Stimulated activated CD4-positive, alpha-beta T cell treated with anti-CD3 and anti-CD28 coated beads, Interleukin-12 subunit alpha, Interleukin-12 subunit beta, amount 100 ng/mL, for 48 hours (primary cell): ENCODE data around the gene TRIM40.
"Not testable (repeated sequence)": the region's sequence is repeated elsewhere in the genome, so short reads cannot be mapped to it uniquely, and the experiment has no call there.

ENCODE experiments used
- DNase-seq, 3 donors: peaks; one replicate each; pipeline ENCODE4 v3.0.0-alpha.2; 2020; ENCODE audit warnings: low read depth in 2 of 3, low spot score in 1 of 3

TRIM40 gene

DNA sequence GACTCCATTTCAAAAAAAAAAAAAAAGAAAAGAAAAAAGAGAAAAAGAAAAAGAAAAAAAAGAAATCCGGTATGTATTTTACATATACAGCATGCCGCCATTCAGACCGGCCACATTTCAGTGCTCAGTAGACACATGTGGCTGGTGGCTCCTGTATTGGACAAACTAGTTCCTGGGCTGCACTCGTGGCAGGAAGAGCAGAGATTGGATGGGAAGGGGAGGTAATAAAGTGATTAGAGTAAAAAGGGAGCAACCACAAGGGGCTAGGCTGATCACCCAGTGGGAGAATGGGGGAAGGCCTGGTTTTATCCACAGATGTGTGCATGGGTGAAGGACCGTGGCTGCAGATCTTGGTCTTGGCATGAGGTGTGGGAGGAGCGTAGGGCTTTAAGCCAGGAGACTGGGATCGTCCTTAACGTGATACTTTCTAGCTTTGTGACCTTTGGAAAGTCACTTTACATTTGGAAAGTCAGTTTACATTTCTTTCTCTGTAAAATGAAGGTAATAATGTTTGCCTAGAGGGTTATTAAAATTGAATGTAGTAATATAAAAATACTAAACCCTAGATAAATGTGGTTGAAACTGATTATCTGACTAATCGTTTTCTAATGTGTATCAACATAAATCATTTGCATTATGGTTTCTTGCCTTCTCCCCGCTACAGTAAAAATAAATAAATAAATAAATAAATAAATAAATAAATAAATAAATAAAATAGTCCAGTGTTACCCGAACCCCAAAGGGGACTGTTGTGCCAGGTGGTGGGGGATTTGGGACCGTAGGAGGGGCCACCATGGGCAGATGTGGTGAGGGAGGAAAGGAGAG, 26.5 kb downstream of the TRIM40 start:
- no peak for DNase-seq

DNA sequence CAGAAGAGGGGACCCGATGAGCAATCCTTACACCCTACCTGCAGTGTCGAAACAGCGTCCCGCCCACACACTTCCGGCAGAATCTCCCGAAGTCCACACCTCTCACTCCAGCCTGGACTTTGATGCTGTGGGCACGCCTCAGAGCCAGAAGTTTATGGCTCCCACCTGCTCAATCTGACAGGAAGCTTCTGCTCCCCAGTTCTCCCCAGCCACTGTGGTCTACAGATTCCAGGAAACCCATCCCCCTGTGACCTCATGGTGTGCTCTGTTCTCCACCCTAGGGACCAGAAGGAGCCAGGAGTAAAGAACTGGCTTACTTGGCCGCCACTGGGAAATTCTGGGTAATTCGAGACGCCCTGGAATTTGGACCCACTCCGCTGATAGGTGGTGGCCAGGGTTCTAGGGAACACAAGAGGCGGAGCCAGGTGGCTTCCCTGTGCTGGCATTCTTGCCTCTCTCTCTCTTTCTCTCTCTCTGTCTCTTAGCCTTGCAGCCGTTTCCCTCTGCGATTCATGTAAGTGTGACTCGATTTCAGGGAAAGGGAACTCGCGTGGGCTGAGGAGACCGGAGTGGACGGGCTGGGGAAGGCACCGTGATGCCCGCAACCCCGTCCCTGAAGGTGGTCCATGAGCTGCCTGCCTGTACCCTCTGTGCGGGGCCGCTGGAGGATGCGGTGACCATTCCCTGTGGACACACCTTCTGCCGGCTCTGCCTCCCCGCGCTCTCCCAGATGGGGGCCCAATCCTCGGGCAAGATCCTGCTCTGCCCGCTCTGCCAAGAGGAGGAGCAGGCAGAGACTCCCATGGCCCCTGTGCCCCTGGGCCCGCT, 27.4 kb downstream of the TRIM40 start, which contains the start of gene TRIM15:
TSS of gene TRIM15 (plus strand) at position 457 of the 828 bp plus-strand sequence. CDS start at position 596, 139 bp downstream.
- DNase-seq = peak; percentile 44 to 61 (median 53)

DNA sequence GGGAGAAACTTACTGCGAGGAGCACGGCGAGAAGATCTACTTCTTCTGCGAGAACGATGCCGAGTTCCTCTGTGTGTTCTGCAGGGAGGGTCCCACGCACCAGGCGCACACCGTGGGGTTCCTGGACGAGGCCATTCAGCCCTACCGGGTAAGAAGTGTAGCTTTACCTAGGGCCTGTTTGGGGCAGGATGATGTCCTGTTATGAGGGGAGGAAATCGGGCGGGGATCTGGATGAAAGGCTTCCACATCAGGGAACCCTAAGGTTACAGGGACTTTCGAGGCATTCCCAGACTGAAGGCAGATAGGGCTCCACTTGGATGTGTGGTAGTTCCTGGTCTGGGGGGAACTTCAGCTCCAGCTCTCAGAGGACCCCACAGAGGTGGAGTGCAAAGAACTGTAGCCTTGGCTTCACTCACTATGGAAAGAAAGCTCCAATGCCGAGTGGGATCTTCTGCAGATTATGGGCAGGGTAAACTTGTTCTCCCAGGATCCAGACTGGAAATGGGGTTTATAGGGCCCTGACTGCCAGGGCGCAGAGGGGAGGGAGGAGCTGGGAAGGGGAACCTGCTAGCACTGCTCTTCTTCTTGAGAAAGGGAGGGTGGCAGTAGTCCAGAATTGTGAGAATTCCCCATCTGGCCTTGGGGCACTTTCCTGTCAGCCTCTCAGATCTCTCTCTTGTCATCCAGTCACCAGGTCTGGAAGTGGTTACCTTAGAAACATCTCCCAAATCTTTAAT, 28.1 kb downstream of the TRIM40 start:
- DNase-seq = no peak

DNA sequence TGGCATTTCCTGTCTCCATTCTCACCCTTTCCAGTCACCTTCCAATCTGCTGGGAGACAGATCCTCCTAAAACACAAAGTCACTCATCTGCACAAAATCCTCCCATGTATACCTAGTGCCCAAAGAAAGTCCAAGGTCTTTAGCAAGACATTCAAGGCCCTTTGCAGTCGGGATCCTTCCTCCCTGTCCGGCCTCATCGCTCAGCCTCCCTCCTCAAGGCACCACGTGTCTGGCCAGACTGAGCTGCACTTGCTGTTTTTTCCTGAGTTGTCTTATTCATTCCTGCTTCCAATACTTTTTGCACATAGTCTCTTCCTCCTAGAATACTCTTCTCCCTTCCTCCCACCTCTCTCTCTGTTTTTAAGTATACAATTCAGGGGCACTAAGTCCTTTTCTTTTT, 28.8 kb downstream of the TRIM40 start:
- DNase-seq = no peak

DNA sequence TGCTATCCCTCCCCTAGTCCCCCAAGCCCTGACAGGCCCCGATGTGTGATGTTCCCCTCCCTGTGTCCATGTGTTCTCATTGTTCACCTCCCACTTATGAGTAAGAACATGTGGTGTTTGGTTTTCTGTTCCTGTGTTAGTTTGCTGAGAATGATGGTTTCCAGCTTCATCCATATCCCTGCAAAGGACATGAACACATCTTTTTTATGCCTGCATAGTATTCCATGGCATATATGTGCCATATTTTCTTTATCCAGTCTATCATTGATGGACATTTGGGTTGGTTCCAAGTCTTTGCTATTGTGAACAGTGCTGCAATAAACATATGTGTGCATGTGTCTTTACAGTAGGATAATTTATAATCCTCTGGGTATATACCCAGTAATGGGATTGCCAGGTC, 29.3 kb downstream of the TRIM40 start:
- DNase-seq = not testable (repeated sequence)

DNA sequence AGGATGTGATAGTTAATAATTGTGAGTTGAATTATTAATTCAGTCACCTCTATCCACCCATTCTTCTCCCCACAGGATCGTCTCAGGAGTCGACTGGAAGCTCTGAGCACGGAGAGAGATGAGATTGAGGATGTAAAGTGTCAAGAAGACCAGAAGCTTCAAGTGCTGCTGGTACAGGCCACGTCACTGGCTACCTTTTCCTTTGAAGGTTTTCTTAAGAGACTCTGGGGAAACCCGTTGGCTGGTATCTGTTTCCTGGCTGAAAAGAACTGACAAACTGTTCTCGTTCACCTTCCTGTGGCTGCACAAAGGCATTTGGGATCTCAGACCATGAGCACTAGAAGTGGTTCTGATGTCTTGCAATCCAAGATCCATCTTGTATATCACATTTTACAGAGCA, 31.2 kb downstream of the TRIM40 start:
- peak in 1 of 3 donors; percentile 9 for DNase-seq

DNA sequence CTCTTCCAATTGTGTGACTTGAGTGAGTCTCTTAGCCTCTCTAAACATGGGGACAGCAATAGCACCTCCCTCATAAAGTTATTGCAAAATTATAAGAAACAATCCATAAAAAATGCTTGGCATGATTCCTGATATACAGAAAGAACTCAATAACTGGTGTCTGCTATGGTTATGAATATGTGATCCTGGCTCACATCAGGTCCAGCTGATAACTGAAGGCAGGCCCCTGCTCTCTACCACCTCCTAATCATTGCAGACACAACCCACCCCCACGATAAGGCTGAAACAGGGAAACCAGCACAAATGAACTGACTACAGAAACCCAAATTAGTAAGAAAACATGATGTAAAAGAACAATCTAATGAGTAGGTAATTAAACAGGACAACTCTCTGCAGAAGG, 32.8 kb downstream of the TRIM40 start:
- DNase-seq = no peak

DNA sequence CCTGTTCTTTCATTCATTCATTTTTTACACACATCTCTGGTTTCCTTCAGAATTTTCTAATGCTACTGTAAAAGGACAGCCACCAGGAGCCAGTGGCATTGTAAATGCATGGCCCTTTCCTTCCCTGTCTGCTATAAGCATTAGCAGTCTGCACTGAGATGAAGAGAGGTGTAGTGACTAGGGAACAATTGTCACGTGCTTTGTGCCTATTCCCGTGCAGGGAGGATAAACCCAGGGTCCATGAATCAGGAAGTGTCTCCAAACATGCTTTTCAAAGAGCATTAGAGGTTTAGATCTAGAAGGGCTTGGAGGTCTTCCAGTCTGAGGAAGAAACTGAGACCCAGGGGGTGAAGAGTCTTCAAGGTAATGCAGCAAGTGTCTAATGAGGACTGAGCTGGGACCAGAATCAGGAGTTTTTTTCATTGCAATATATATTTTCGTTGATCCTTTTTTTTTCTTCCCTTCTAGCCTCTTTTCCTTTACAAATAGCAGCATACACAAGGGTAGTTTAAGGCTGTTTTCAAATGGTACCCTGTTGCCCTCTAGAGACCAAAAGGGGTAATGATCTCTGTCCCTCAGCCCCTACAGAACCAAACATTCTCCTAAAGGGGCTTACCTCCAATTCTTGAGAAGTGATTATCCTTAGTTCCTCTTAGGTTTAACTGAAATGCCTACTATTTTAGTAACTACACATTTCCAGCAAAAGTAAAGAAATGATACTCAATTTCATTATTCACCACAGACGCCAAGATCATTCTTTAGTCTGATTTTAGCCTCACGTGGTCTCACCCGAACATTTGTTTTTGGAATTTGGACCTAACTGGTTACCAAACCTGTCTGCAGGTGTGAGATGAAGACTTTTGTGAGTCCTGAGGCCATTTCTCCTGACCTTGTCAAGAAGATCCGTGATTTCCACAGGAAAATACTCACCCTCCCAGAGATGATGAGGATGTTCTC, 34.0 kb downstream of the TRIM40 start:
- peak in 1 of 3 donors; percentile 30 for DNase-seq

DNA sequence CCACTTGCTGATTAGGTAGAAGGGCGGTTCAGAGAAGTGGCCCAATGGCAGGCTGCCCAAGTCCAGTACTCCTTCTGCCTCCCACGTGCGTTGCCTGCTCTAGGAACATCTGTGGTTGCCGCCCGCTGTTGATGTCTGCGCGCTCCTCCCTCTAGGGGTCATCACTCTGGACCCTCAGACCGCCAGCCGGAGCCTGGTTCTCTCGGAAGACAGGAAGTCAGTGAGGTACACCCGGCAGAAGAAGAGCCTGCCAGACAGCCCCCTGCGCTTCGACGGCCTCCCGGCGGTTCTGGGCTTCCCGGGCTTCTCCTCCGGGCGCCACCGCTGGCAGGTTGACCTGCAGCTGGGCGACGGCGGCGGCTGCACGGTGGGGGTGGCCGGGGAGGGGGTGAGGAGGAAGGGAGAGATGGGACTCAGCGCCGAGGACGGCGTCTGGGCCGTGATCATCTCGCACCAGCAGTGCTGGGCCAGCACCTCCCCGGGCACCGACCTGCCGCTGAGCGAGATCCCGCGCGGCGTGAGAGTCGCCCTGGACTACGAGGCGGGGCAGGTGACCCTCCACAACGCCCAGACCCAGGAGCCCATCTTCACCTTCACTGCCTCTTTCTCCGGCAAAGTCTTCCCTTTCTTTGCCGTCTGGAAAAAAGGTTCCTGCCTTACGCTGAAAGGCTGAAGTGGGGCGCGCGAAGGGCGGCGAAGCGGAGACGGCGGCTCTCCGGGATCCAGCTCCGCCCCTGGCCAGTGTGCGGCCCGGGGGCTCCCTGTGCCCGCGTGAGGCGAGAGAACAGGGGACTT, 35.9 kb downstream of the TRIM40 start:
- no peak for DNase-seq

DNA sequence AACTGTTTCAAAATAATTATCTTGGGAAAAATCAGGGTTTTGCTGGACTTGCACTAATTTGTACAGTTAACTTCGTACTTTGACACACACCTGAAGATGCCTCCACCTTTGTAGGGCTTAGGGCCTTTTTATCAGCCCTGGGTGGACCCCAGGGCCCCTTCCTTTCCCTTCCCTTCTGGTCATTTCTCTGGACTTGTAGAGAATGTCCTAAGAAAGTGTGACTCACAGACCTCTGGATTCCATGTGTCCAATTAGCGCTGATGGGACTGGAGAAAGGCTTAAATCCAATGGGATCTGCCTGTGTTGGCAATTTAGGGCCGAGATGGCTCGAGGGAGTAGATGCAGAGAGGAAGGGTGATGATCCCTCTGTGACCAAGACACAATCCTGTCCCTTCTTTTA, 36.7 kb downstream of the TRIM40 start:
- DNase-seq = no peak

DNA sequence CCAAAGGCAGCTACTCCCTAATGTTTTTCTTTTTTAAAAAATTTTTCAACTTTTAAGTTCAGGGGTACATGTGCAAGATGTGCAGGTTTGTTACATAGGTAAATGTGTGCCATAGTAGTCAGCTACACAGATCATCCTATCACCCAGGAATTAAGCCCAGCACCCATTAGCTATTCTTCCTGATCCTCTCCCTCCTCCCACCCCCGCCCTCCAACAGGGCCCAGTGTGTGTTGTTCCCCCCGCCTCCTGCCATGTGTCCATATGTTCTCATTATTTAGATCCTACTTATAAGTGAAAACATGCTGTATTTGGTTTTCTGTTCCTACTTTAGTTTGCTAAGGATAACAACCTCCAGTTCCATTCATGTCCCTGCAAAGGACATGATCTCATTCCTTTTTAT, 39.8 kb downstream of the TRIM40 start:
- no peak for DNase-seq

DNA sequence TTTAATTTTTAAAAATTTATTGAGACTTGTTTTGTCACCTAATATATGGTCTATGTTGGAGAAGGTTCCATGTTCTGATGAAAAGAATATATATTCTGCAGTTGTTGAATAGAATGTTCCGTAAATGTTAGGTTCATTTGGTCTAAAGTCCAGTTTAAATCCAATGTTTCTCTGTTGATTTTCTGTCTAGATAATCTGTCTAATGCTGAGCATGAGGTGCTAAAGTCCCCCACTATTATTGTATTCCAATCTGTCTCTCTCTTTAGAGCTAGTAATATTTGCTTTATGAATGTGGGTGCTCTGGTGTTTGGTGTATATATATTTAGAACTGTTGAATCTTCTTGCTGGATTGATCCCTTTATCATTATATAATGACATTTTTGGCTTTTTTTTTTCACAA, 42.9 kb downstream of the TRIM40 start:
- no peak for DNase-seq

DNA sequence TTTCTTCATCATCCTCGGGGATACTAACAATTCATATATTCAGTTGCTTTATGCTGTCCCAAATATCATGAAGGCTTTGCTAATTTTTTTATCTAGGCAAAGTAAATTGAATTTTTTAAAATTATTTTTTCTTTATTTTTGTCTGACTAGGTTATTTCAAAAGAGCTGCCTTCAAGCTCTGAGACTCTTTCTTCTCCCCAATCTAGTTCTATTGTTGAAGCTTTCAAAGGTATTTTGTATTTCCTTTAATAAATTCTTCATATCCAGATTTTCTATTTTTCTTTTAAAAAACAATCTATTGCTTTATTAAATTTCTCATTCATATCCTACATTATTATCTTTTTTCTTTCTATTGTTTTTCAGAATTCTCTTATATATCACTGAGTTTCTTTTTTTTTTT, 44.2 kb downstream of the TRIM40 start:
- no peak for DNase-seq

DNA sequence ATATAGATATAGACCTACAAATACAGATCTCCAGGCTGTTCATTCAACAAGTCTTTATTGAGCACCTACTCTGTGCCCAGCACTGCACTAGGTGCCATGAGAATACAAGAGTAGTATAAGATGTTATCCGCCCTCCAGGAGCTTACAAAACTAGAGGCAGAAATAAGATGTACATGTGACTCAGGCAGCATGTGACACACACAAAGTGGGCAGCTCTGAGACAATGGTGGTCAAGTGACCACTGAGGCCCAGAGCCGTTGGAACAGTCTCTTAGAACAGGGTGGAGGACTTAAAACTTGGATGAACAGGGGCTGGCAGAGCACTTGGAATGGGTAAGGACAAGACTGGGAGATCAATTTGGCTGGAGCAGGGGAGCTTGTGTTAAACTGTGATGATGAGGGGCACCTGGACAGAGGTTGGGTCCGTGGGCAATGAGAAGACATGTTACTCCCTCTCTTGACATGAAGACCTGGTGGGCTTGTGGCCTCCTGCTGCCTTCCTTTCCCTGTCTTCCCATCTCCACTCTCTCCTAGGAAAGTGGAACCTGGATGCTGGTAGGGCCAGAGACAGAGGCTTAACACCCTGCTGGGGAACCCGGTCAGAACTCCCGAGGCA, 48.6 kb downstream of the TRIM40 start:
- DNase-seq = no peak

DNA sequence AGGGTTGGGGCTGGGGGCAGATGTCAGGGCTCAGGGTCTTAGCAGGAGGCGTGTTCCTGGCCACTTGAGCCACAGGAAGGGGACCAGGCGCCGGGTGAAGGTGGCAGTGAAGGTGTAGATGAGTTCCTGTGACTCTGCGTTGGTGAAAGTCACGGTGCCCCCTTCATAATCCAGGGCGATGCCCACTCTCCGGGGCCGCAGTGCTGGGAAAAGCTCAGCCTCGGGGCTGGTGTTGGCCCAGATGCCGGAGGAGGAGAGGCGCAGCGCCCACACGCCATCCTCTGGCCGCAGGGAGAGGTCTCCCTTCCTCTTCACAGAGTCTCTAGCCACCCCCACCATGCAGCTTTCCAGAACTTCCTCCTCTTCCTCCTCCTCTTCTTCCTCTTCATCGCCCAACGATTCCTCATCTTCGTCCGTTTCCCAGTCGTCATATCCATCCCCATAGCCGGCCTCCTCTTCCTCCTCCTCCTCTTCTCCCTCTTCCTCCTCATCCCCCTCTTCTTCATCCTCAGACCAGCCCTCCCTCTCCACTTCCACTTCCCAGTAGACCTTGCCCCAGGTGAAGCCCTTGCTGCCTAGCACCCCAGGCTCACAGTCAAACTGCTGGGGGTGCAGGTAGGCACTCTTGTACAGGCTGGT, 50.0 kb downstream of the TRIM40 start:
- DNase-seq = no peak

DNA sequence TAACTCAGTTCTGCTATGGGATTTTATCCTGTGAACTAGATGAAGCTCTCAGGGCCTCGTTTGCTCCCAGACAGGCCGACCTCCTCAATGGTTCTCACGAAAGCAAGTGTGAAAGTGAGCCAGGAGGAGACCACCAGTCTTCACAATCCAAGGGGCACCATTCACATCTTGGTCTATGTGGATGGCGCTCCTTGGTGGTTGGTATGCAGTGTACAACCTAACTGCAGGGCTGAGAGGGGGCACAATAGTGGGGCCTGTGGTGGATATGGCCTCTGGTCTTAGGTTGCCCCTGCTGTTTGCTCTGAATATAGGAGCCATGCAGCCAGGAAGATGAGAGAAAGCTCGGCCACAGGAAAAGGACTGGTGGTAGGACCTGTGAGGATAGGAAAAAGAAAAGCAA, 52.6 kb downstream of the TRIM40 start:
- no peak for DNase-seq

DNA sequence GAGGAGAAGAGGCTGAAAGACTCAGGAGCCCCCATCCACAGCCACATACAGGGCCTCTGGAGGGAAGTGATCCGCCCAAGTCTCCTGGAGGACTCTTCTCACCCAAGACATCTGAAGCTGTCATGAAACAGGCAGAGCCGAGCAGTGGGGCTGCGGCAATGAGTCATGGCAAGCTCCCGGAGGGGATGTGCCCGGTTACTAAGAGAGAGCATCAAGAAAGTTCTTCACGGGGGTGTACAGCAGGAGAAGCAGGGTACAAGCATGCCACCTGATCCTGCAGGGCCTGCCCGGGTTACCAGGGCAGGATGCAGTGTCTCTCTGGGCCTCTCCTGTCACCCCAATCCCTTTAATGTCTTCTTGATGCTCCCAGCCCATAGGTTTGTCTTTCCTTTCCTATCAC, 56.1 kb downstream of the TRIM40 start:
- no peak for DNase-seq

DNA sequence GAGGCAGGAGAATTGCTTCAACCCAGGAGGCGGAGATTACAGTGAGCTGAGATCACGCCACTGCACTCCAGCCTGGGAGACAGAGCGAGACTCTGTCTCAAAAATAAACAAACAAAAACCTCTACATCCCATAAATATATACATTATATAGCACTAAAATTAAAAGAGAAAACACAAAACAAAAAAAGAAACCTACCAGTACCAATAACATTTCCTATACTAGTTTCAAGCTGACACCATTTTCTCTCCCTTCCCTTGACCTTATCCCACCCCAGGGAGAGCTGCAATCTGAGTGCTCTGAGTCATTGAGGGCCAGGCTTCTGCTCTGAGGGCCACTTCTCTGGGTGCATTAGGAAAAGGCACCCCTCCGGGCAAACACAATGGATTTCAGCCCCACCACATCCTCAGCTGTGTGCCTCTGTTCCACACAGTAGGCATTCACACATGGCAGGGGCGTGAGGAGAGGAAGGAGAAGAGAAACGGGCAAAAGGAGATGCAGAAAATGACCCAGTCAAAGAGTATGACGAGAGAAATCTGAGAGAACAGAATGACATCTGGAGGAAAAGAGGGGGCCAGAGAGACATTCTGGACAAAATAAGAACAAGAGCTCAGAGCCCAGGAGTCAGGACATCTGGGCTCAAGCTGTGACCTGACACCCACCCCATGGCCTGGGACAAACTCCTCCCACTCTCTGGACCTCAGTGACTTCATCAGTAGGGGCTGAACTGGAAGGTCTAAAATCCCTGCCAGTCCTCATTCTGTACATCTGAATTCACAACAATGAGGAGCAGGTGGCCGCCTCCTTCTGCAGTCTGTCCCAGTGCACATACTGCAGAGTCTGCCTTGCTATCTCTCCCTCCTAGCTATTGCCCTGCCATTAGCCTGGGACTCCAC, 59.1 kb downstream of the TRIM40 start:
- DNase-seq = no peak
